C4-2B (cell line): Measurements from ENCODE around the gene CRTC3.

ENCODE experiments used
- ZFX ChIP-seq: fragments of 450-650 bp; IDR thresholded peaks from 2 replicates; pipeline ENCODE4 v1.6.1; 2017
- TF ChIP-seq, protein P1 (sequence below): fragments of 450-650 bp; conservative IDR thresholded peaks from 2 replicates; pipeline ENCODE4 v1.5.1; 2017; ENCODE audit warnings: mild to moderate bottlenecking

DNA sequence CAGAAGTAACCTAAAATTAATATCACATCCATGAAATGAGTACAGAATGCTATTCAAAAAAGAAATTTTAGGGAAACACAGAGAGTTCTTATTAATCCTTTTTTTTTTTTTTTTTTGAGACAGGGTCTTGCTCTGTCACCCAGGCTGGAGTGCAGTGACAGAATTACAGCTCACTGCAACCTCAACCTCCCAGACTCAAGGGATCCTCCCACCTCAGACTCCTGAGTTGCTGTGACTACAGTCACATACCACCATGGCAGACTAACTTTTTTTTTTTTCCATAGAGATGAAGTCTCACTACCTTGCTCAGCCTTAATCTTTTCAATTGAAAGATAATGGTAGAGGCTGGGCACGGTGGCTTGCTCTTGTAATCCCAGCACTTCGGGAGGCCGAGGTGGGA is 6.3 kb upstream of the CRTC3 start:
- TF ChIP-seq, protein P1, sequence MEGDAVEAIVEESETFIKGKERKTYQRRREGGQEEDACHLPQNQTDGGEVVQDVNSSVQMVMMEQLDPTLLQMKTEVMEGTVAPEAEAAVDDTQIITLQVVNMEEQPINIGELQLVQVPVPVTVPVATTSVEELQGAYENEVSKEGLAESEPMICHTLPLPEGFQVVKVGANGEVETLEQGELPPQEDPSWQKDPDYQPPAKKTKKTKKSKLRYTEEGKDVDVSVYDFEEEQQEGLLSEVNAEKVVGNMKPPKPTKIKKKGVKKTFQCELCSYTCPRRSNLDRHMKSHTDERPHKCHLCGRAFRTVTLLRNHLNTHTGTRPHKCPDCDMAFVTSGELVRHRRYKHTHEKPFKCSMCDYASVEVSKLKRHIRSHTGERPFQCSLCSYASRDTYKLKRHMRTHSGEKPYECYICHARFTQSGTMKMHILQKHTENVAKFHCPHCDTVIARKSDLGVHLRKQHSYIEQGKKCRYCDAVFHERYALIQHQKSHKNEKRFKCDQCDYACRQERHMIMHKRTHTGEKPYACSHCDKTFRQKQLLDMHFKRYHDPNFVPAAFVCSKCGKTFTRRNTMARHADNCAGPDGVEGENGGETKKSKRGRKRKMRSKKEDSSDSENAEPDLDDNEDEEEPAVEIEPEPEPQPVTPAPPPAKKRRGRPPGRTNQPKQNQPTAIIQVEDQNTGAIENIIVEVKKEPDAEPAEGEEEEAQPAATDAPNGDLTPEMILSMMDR = no peak
- TF ChIP-seq ZFX = no peak
